ENCODE data around the gene RPN2.

The RPN2 gene

GRCh38 chr20:37249304-37249703 is 70.2 kb downstream of the RPN2 start:
- in situ Hi-C loops (cut with HindIII; ENCODE audit: low sequenced_read_pairs): no loop called here
- TF ChIP-seq, protein P1, sequence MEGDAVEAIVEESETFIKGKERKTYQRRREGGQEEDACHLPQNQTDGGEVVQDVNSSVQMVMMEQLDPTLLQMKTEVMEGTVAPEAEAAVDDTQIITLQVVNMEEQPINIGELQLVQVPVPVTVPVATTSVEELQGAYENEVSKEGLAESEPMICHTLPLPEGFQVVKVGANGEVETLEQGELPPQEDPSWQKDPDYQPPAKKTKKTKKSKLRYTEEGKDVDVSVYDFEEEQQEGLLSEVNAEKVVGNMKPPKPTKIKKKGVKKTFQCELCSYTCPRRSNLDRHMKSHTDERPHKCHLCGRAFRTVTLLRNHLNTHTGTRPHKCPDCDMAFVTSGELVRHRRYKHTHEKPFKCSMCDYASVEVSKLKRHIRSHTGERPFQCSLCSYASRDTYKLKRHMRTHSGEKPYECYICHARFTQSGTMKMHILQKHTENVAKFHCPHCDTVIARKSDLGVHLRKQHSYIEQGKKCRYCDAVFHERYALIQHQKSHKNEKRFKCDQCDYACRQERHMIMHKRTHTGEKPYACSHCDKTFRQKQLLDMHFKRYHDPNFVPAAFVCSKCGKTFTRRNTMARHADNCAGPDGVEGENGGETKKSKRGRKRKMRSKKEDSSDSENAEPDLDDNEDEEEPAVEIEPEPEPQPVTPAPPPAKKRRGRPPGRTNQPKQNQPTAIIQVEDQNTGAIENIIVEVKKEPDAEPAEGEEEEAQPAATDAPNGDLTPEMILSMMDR (IDR thresholded peaks at IDR 0.05; ENCODE audit: low read depth, low read length): no peak
- DNase-seq (ENCODE audit: low read depth, low spot score): no peak
- no peak overlapping the region for H3K4me3 ChIP-seq (ENCODE audit: low read depth, low read length)

DNA sequence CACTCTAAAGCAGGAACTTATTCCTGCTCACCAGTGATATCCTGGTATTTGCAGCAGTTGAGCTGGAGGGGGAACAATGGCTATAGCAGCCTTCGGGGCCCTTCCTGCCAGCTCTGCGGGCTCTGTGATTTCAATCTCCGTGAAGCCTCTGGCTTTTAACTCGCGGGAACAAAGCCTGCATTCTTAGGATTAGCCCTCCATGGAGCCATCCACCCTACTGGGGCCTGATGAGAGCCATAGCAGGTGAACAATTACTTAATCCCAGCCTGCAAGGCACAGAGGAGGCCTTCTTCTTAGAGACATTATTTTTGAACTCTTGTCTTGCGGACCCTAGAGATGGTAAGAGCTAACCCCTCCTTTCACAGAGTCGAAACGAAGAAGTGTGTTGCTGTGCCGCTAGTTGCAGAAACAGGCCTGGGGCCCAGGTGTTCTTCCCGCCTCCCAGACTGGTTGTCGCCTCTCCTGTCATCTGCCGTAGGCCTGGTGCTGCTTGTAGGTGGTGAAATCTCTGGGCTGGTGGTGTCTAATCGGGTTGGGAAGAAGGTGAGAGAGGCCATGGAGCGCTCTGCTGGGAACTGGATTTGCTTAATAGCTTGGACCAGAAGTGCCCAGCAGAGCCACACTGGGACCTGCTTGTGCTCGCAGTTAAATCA is 72.8 kb downstream of the RPN2 start:
- no peak overlapping the region for H3K4me3 ChIP-seq (ENCODE audit: low read depth, low read length)
- TF ChIP-seq, protein P1 (IDR thresholded peaks at IDR 0.05; ENCODE audit: low read depth, low read length): no peak
- no peak for DNase-seq (ENCODE audit: low read depth, low spot score)
- in situ Hi-C loops (cut with HindIII; ENCODE audit: low sequenced_read_pairs): no loop called here

DNA sequence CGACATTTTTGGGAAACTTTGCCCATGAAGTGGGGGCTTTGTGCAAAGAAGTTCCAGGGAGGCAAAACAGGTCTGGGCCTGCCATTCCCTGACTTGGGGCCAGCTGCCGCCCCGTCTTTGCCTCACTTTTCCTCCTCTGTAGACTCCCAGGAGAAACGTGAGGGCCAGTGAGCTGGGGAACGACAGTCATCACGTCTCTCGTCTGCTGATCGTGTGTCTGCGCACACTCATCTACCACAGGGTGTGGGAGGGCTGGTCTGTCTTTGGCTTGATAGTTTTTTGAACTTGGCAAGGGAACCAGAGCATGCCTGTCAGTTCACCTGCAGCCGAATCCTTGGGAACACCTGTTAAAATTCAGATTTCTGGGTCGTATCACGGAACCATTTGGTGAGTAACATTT is 74.0 kb downstream of the RPN2 start:
- in situ Hi-C loops (cut with HindIII; ENCODE audit: low sequenced_read_pairs): no loop called here
- DNase-seq (ENCODE audit: low read depth, low spot score): no peak

DNA sequence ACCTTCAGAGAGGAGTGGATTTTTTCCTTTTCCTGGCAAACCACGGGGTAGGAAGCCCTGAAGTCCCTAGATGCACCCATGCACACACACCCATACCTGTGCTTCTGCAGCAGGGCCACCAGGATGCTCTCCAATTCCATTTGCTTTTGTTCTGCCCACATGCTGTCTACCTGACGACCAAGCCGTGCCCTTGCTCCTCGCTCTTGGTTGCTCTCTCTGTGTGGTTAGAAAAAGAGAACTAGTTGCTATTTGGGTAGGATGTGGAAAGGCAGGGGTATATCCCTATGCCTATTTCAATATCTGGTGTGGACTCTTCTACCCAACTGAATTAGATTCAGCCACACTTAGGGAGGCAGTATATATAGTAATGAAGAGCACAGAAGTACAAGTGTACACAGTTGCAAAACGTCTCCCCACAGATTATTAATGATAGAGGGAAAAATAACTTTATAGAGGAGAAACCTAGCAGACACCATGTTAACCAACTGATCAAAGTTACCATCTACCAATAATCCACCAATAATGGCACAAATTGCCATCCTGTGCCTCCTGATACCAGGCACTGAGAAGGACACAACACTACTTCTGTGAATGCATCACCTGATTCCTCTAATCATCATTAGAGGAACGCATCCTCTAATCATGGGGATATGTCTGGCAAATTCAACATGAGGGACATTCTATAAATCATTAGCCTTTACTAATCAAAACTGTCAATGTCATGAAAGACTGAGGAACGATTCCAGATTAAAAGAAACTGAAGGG is 75.2 kb downstream of the RPN2 start:
- in situ Hi-C loops (cut with HindIII; ENCODE audit: low sequenced_read_pairs): no loop called here
- DNase-seq (ENCODE audit: low read depth, low spot score): no peak
- TF ChIP-seq, protein P1 (IDR thresholded peaks at IDR 0.05; ENCODE audit: low read depth, low read length): no peak
- H3K4me3 ChIP-seq (ENCODE audit: low read depth, low read length): no peak overlapping the region

More for the DNA sequence above, 74.0 kb downstream of the RPN2 start:
- no peak overlapping the region for H3K4me3 ChIP-seq (ENCODE audit: low read depth, low read length)
- TF ChIP-seq, protein P1 (IDR thresholded peaks at IDR 0.05; ENCODE audit: low read depth, low read length): no peak

DNA sequence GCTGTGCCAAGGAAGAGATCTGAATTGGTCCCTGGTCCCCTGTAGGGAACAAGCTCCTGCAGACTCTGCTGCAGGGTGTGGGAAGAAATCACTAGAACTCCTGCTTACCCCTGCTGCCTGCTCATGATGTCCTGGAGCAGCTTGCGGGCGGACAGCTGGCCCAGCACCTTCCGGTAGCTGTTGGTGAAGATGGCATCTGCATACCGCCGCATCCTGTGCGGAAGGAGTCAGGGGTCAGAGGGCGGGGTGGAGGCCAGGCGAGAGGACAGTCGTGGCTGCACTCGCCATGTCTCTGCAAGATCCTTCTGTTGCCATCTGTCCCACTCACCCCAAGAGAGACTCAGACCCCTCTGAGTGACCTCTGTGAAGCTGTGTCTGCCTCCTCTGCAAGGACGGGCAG is 77.2 kb downstream of the RPN2 start:
- TF ChIP-seq, protein P1 (IDR thresholded peaks at IDR 0.05; ENCODE audit: low read depth, low read length): no peak
- in situ Hi-C loops (cut with HindIII; ENCODE audit: low sequenced_read_pairs): no loop called here
- no peak for DNase-seq (ENCODE audit: low read depth, low spot score)
- H3K4me3 ChIP-seq (ENCODE audit: low read depth, low read length): no peak overlapping the region

DNA sequence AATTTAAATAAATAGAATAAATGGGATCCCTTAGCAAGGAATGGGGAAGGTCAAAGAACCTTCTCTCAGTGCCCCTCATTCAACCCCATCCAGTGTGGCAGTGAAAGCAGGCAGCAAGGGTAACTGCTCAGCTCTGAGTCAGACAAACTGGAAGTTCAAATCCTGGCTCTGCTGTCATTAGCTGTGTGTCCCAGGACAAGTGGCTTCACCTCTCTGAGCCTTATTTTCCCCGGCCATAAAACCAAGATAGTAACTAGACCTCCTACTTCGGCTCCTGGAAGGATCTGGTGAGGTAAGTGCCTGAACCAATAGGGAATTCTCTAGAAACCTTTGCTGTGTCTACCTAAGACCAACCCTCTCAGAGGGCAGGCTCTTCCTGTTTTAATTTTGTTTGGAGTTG is 78.4 kb downstream of the RPN2 start:
- no peak overlapping the region for H3K4me3 ChIP-seq (ENCODE audit: low read depth, low read length)
- in situ Hi-C loops (cut with HindIII; ENCODE audit: low sequenced_read_pairs): no loop called here
- TF ChIP-seq, protein P1 (IDR thresholded peaks at IDR 0.05; ENCODE audit: low read depth, low read length): no peak
- no peak for DNase-seq (ENCODE audit: low read depth, low spot score)
